ENCODE measurements around the gene ASIC3. TPM values are rescaled to one million over a fixed set of nuclear protein-coding genes. Genes with fewer than 3 reads are reported as not detected.

ASIC3 gene
- total RNA-seq, 1 donor from 2014 or later: 3.5 TPM

DNA sequence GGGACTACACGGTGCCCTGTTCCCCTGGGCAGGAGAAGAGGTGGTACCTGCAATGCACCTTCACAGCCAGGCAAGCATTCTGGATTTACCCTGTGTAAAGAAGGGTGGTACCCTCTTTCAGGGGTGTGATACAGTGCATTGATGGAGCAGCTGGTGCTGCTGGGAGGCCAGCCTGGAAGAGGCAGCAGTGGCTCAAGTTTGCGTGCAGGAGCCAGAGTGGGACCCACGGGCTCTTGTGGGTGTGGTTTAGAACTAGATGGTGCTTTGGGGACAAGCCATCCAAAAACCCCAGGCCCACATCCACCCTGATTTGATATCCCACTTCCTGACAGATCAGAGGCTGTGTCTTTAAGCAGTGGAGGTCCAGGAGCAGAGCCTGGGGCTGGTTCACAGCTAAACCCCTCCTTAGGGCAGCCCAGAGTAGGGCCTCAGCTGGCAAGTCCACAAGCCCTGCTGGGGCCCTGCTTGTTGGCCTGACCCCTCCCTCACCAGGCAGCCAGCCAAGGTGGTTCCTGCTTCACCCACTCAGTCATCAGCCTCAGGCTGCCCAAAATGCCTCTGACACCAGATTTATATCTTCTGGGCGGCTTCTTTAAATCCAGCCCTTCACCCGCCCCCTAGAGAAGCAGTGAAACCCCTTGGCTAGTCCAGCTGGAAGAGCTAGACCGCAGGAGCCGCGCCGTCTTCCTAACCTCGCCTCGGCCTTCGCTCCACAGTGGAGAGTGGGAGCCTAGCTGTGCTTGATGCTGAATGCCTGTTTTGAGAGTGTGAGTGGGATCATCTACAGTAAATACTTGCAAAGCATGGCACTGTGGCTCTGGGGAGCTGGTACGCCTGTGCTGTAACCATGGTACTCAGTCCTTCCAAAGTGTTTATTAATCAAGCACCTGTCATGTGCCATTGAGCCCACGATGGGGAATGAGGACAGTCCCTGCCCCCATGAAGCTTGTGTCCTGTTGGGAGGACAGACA, 1.4 kb upstream of the ASIC3 start:
- H3K9me3 Mint-ChIP-seq: no peaks in the 10 kb centered on the region
- H3K4me3 Mint-ChIP-seq: no peak overlapping the region
- H3K36me3 Mint-ChIP-seq (ENCODE audit: low read depth): peaks cover 3% of the 10 kb centered on the region
- H3K27ac Mint-ChIP-seq: no peak overlapping the region
- no peaks in the 10 kb centered on the region for H3K4me1 Mint-ChIP-seq
- DNase-seq: no peak
- intact Hi-C loops (cut with micrococcal nuclease): no loop called here
- H3K27me3 Mint-ChIP-seq: peaks cover 5% of the 10 kb centered on the region

GRCh38 chr7:151048911-151049463, 656 bp downstream of the ASIC3 start:
- Mint-ChIP-seq H3K9me3 (no peaks in the 10 kb centered on the region), H3K36me3 (ENCODE audit: low read depth) (peaks cover 8% of the 10 kb centered on the region), H3K27me3 (peaks cover 5% of the 10 kb centered on the region), H3K4me1 (peaks cover 8% of the 10 kb centered on the region), H3K27ac (no peak overlapping the region), H3K4me3 (no peak overlapping the region)
- no peak for DNase-seq
- intact Hi-C loops (cut with micrococcal nuclease): no loop called here

DNA sequence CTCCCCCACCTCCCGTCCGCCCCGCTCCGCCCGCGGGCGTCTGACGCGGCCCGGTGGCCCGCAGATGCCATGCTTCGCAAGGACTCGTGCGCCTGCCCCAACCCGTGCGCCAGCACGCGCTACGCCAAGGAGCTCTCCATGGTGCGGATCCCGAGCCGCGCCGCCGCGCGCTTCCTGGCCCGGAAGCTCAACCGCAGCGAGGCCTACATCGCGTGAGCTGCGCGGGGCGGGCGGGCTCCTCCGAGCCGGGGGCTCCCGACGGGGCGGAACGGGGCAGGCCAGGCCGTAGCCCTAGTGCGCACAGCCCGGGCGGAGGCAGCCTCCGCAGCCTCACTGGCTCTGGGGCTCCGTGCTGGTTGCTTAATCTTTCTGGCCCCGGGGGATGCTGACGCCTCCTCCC, 2.8 kb downstream of the ASIC3 start:
- Mint-ChIP-seq H3K36me3 (ENCODE audit: low read depth) (peaks cover 4% of the 10 kb centered on the region), H3K4me3 (no peak overlapping the region), H3K4me1 (peaks cover 8% of the 10 kb centered on the region), H3K27ac (no peak overlapping the region), H3K9me3 (no peaks in the 10 kb centered on the region), H3K27me3 (peaks cover 5% of the 10 kb centered on the region)
- intact Hi-C loops (cut with micrococcal nuclease): no loop called here
- DNase-seq: peak; percentile 91

DNA sequence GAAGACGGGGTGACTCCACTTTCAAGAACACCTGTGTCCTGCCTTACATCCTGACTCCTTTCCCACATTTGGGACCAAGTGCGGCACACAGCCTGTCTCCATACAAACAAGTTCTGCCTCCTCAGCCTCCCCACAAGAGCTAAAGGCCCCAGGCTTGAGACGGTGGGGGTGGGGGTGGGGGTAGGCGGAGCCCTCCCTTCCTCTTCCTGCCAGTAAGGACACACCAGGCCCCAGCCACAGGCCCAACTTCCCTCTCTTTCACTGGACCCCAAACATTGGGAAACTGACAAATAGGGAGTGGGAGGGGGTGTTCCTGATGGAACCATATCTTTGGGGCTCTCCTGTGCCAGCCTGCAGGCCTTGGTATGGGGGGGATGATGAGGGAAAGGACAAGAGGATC, 4.8 kb downstream of the ASIC3 start:
- Mint-ChIP-seq H3K27me3 (peaks cover 5% of the 10 kb centered on the region), H3K27ac (no peak overlapping the region), H3K36me3 (ENCODE audit: low read depth) (peaks cover 6% of the 10 kb centered on the region), H3K9me3 (no peaks in the 10 kb centered on the region), H3K4me3 (no peak overlapping the region), H3K4me1 (peaks cover 22% of the 10 kb centered on the region)
- no peak for DNase-seq
- intact Hi-C loops (cut with micrococcal nuclease): no loop called here

DNA sequence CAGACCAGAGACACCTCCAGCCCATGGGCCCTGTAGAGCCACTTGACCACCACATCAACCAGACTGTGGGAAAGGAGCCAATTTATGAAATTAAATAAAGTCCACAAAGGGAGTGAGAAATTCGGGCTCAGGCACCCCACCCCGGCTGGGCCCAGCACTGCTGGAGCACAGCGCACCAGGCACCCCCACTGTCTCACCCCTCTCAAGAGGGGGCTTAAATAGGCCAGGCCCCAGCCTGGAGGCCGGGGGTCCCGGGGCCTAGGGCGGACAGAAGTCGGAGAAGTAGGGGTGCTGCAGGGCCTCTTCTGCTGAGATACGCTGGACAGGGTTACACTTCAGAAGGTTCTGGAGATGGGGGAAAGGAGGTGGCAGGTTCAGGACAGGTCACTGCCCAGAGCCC, 5.4 kb downstream of the ASIC3 start:
- Mint-ChIP-seq H3K9me3 (no peaks in the 10 kb centered on the region), H3K27ac (no peak overlapping the region), H3K4me3 (no peak overlapping the region), H3K27me3 (peaks cover 5% of the 10 kb centered on the region), H3K36me3 (ENCODE audit: low read depth) (peaks cover 6% of the 10 kb centered on the region), H3K4me1 (peaks cover 26% of the 10 kb centered on the region)
- intact Hi-C loops (cut with micrococcal nuclease): no loop called here
- DNase-seq: no peak

GRCh38 chr7:151056283-151056665, 7.9 kb downstream of the ASIC3 start:
- no peaks in the 10 kb centered on the region for H3K27me3 Mint-ChIP-seq
- peaks cover 39% of the 10 kb centered on the region for H3K4me1 Mint-ChIP-seq
- intact Hi-C loops (cut with micrococcal nuclease): no loop called here
- H3K36me3 Mint-ChIP-seq (ENCODE audit: low read depth): peaks cover 6% of the 10 kb centered on the region
- no peaks in the 10 kb centered on the region for H3K9me3 Mint-ChIP-seq
- DNase-seq: no peak
- H3K4me3 Mint-ChIP-seq: peak overlapping the region; percentile 99
- H3K27ac Mint-ChIP-seq: no peak overlapping the region

- peak overlapping the region; percentile 69 for H3K27ac Mint-ChIP-seq
- intact Hi-C loops (cut with micrococcal nuclease): no loop called here
- H3K4me3 Mint-ChIP-seq: peak overlapping the region; percentile 99
- peaks cover 9% of the 10 kb centered on the region for H3K36me3 Mint-ChIP-seq (ENCODE audit: low read depth)
- no peaks in the 10 kb centered on the region for H3K9me3 Mint-ChIP-seq
- no peaks in the 10 kb centered on the region for H3K27me3 Mint-ChIP-seq
- no peak for DNase-seq
- H3K4me1 Mint-ChIP-seq: peaks cover 44% of the 10 kb centered on the region
Observed at GRCh38 chr7:151056666-151057505, 8.6 kb downstream of the ASIC3 start.

- Mint-ChIP-seq H3K27ac (peak within 1 kb of the TSS; percentile 88), H3K4me1 (peaks cover 43% of the 10 kb centered on the region), H3K27me3 (no peaks in the 10 kb centered on the region), H3K4me3 (peak within 1 kb of the TSS; percentile 99), H3K36me3 (ENCODE audit: low read depth) (peaks cover 7% of the 10 kb centered on the region), H3K9me3 (no peaks in the 10 kb centered on the region)
- no peak for DNase-seq
- intact Hi-C loops (cut with micrococcal nuclease): no loop called here
Observed at GRCh38 chr7:151057506-151057988, 9.2 kb downstream of the ASIC3 start, which contains the start of gene CDK5. Gene CDK5 (minus strand): TSS chr7:151057897. CDS start chr7:151057848, 49 bp downstream.

DNA sequence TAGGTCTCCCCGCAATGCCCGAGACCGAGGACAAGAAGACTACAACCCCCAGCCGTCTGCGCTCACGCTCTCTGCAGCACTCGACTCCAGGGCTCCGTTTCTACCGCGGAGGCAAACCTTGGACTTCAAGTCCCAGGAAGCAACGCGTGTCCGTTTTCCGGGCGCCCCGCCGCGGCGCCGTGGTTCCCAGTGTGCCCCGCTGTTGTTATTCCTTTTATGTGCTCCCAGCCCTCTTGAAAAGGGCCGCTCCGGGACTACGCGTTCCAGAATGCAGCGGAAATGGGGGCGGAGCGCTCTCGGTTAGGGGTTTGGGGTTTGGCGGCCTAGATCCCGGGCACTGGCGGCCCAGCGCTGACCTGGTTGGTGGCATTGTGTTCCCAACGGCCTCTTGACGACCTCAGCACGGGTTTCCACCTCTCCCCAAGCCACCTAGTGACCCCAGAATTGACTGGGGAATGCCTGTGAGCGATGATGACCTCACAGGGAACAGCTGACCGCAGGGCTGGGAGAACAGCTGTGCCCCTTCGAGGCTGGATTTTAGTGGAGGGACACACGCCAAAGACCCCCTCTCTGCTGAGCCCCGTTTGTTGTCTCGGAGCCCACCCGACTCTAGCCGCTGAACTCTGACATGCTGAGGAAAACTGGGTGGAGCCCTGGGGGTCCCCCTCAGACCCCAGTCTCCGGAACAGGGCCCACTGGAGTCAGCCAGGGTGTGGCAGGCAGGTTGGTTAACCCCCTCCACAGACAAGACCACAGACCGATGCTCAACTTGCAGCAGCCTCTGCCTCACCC, 9.9 kb downstream of the ASIC3 start:
- H3K9me3 Mint-ChIP-seq: no peaks in the 10 kb centered on the region

DNA sequence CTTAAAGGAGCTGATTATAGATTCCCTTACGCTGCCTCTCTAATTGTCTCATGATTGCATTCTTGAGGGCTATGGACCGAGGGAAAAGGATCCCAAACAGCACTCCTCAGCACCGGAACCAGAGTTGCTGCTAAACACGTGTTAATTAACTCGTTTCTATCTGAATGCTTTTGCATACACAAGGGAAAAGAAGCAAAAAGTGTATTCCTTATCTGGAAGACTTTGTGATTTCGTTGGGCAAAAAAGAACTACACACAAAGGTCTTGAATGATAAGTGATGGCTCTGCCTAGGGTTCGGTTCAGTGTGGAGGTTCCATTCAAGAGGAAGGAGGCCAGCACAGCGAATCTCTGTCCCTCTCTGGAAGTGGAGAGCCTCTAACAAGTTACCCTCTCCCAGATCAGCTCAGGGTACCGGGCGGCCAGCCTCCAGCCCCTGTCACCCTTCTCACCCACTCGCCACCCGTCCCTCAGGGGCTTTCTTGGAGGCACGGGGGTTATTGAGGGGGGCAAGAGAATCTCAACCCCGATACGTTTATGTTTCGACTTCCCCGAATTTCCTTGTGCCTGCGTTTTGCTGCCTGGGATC, 10.5 kb downstream of the ASIC3 start:
- Mint-ChIP-seq H3K27me3 (no peaks in the 10 kb centered on the region), H3K9me3 (no peaks in the 10 kb centered on the region), H3K27ac (peak overlapping the region; percentile 88), H3K4me1 (peaks cover 36% of the 10 kb centered on the region), H3K4me3 (peak overlapping the region; percentile 99), H3K36me3 (ENCODE audit: low read depth) (peaks cover 5% of the 10 kb centered on the region)
- peak; percentile 77 for DNase-seq
- intact Hi-C loops (cut with micrococcal nuclease): loop anchor here (1.0 to 2.0 kb wide), 6 partner anchors 20 to 168 kb away; partner anchors contain the start of genes ABCB8, ABCF2 and FASTK

More for the DNA sequence above, 9.9 kb downstream of the ASIC3 start:
- H3K27ac Mint-ChIP-seq: peak overlapping the region; percentile 88
- H3K4me3 Mint-ChIP-seq: peak overlapping the region; percentile 99
- H3K36me3 Mint-ChIP-seq (ENCODE audit: low read depth): peaks cover 5% of the 10 kb centered on the region
- peaks cover 38% of the 10 kb centered on the region for H3K4me1 Mint-ChIP-seq
- DNase-seq: peak; percentile 99
- H3K27me3 Mint-ChIP-seq: no peaks in the 10 kb centered on the region
- intact Hi-C loops (cut with micrococcal nuclease): loop anchor here (1.0 to 2.0 kb wide), 6 partner anchors 19 to 169 kb away; partner anchors contain the start of genes ABCB8, ABCF2 and FASTK

DNA sequence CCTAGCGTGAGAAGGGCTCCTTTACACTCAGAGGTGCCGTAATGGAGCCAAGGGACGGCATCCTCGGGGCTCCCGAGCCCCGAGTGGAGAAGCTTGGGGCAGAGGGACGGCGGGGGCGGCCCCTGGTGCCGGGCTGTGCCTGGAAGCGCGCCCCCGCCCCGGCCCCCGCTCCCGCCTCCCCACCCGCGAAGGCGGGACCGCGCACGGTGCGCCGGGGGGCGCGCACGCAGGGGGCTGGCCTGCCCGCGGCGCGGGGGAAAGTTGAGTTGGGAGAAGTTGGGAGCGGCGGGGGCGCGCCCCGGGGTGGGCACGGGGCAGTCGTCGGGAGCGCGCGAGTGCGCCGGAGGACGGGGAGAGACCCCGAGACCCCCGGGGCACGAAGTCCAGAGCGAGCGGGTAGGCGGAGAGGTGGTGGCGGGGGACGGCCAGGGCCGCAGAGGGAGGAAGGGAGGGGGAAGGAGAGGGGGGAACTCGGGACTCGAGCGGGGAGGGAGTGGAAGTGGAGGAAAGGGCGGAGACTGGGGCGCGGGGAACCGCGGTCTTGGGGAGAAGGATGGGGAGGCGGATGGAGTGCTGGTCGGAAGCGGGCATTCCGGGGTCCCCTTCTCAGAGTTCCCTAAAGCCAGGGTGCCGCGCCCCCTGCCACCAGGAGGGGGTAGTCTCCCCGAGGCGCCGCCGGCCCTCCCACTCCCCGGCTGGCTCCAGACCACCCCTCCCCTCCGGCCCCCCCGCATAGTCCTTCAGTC, 11.2 kb downstream of the ASIC3 start, which contains the start of gene SLC4A2:
SLC4A2 (plus strand) TSS at position 223 of the 746 bp plus-strand sequence. CDS start 2,399 bp downstream, outside the sequence.
- H3K4me3 Mint-ChIP-seq: peak within 1 kb of the TSS; percentile 99
- intact Hi-C loops (cut with micrococcal nuclease): loop anchor here (2.0 kb wide), 2 partner anchors 41 to 49 kb away; no protein-coding TSS in a partner anchor
- DNase-seq: peak; percentile 94
- no peaks in the 10 kb centered on the region for H3K27me3 Mint-ChIP-seq
- H3K27ac Mint-ChIP-seq: peak within 1 kb of the TSS; percentile 88
- no peaks in the 10 kb centered on the region for H3K9me3 Mint-ChIP-seq
- H3K4me1 Mint-ChIP-seq: peaks cover 36% of the 10 kb centered on the region
- H3K36me3 Mint-ChIP-seq (ENCODE audit: low read depth): peaks cover 5% of the 10 kb centered on the region

DNA sequence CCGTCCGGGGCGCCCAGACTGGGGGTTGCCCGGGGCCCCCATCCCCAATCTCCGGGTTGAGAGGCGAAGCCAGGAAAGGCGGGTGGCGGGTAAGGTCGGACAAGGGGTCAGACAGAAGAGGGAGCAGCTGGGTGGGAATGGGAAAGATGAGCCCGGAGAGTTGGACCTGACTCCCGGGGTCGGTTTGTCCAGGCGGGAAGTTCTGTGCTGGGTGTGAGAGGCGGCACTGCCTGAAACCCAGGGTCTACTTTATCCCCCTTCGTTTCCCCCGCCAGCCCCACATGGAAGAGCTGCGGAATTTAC, 11.7 kb downstream of the ASIC3 start:
- intact Hi-C loops (cut with micrococcal nuclease): no loop called here
- H3K4me1 Mint-ChIP-seq: peaks cover 36% of the 10 kb centered on the region
- DNase-seq: no peak

More for the DNA sequence above, 11.7 kb downstream of the ASIC3 start:
- Mint-ChIP-seq H3K9me3 (no peaks in the 10 kb centered on the region), H3K27me3 (no peaks in the 10 kb centered on the region), H3K27ac (peak overlapping the region; percentile 83), H3K36me3 (ENCODE audit: low read depth) (peaks cover 5% of the 10 kb centered on the region), H3K4me3 (peak overlapping the region; percentile 99)

Measured in activated CD4-positive, alpha-beta T cell treated with anti-CD3 and anti-CD28 coated beads, Interleukin-2, amount 10 ng/mL, durations not matched to agents 24 days and 14 days (primary cell).